CD4-positive, alpha-beta T cell treated with Interleukin-1 beta for 1 hour (primary cell): ENCODE measurements around the gene PPP1R12B.
"Not testable (repeated sequence)": the region's sequence is repeated elsewhere in the genome, so short reads cannot be mapped to it uniquely, and the experiment has no call there.

Source experiments
- DNase-seq, 2 donors: peaks; one replicate each; pipeline ENCODE4 v3.0.0-alpha.2; 2020 to 2022

Gene PPP1R12B

DNA sequence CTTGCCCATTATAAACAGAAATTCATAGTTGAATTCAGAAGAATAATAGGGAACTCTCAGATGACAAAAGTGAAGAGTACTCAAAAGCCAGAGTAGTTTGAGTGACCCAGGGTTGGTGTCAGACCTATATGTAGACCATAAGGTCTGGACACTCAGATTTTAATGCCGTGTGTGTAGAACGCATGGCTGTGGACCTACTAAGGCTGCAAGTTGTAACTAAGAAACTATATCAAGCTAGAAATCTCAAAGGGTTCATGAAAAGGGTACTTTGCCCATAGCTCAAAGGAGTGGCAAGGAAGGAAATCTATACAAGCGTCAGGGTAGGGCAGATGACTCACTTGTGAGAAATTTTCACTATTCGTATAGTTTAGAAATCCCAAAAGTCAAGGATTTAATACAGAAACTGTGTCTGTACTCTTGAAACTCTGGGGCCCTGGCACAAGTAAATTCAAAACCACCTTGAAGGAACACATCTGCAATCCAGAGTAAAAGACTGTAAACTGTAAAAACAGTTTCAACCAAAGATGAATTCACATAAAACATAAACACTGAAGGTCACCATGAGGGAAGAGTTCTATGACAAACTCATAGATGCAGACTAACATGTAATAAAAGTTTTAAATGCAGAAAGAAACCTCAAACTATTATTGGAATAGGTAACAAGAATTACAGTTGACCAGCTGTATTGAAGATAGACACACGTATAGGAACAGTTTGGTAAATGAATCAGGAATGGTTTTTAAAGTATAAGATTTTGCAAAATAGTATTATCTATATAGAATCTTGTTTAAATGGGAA, 108.1 kb downstream of the PPP1R12B start:
- not testable (repeated sequence) for DNase-seq

DNA sequence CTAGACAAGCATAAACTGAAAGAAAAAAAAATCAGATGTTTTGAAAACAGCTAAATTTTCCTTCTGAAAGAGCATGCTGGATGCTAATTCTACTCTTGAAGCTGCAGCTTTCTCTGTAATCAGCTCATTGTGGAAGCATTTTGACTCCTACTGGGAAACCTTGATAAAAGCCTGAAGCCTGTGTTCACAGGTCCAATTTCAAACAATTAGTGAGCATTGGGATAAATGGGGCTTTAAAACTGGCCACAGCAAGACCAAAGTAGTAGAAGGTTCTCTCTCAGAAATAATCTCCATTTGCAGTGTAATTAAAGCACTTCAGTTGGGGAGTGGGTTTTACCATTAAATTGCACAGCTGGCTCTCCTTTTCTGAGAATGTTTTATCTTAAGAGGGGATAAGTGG, 110.2 kb downstream of the PPP1R12B start:
- not testable (repeated sequence) for DNase-seq

DNA sequence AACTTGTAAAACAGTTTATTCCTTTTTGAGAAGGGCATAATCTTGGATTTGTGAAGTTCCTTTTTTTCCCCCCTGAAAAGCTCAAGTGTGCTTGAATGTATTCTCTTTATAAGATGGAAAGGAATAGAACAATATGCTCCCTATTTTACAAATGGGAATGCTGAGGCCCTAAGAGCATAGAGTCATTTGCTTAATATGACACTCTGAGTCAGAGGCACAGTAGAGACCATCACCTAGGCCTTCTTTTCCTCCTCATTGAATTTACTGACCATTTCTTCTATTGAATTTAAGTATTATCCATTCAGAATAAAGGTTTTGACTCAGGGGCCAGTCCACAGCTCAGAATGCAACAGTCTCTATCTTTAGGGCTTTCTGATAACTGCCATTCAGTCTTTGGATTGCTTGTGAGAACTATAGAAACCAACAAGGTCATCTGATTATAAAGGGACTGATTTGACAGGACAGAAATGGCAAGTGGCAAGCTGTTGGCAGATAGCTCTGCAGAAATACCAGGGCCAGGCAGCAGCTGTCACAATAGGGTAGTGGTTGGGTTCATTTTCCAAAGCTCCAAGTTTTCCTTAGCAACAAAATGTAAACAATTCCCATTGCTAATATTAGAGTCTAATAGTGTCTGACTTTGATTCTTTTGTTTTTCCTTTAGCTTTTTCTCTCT, 111.1 kb downstream of the PPP1R12B start:
- DNase-seq: not testable (repeated sequence)

DNA sequence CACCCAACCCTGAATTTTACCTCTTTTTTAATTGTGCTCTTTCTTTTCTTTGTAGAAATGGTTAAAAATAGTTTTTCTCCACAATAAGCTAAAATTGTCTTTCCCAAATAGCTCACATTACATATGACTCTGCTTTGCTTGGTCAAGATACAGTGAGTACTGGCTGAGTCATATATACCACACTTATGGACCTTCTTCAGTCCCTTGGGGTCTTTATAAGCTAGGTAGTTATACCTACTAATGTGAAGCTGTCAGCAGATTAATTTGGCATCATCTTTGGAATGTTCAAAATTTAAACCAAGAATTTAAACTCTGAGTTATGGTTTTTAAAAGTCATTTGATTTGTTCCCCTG, 111.6 kb downstream of the PPP1R12B start:
- not testable (repeated sequence) for DNase-seq

DNA sequence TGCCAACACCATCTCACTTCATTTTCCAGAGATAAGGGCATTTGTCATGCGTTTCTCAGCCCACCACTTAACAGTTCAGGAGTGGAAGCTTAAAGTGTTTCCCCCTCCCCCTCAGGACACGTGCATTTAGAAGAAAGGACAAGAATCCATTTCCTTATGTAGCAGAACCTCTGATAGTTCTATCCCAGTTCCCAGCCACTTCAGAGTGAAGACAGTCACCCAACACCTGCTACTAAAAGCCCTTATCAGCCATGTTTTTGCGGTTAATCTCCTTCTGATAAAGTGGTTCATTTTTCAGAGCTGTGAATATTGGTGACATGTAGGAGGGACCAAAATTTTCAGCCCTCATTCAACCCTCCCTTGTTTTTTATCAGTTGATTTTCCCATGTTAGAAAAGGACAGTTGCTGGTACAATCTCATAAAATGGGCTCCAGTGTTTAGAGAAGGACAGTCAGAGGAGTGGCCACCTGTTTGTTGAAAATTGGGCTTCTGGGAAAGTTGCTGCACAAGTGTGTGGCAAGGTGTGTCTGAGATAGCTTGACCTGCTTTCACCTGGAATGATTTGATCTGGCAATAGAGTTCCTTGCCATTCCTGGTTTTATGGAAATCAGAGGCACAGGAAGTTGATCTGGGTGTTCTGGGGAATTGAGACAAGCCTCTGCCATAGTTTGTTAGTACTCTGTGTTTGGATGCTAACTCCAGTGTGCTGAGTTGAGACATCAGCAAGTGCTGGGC, 114.0 kb downstream of the PPP1R12B start:
- DNase-seq: no peak

DNA sequence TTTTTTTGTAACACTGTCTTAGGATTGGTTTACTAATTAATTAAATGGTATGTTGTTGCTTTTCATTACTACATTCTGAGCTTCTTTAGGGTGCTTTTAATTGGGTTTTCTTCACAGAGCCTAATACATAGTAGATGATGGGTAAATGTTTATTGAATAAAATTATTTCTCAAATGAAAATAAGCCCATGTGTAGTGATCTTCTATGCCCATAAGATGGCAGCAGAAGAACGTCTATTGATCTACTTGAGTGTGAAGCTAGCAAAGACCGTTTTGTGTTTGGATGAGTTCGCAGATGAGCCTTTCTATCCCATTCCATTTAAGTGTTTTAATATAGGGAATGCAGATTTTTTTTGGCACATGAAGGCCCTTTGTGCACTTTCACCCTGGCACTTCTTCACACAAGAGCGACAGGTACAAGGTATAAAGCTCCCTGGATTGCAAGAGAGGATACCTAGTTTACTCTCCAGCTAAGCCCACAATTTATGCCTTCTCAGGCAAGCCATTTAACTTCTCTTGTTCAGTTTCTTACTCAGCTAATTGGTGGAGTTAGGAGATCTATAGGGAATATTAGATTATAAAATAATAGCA, 115.7 kb downstream of the PPP1R12B start:
- not testable (repeated sequence) for DNase-seq

DNA sequence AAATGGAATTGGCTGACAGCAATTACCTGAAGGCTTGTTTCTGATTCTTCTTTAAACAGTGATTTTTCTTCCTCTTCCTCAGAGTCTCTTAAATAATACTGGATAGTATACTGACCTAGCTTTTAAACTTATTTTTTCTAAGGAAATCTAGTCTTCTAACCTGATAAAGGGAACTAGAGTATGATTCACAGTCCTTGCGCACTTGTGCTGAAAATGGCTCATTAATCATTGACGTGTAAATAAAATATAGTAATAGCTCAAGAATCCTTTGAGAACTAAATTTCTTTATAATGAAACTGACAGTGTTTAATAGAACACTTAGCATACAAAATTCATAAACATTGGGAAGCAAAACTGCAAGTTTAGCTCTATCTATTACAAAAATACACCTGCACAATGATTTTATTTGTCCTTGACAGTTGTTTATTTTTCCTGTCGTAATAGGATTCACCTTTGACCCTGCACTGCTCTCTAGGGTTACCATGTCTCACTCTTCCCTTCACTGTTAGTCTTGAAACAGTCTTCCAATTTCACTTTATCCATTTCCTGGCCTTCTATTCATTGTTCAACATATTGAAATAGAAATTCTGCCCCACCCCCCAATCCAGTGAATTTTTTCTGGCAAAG, 117.3 kb downstream of the PPP1R12B start:
- not testable (repeated sequence) for DNase-seq

DNA sequence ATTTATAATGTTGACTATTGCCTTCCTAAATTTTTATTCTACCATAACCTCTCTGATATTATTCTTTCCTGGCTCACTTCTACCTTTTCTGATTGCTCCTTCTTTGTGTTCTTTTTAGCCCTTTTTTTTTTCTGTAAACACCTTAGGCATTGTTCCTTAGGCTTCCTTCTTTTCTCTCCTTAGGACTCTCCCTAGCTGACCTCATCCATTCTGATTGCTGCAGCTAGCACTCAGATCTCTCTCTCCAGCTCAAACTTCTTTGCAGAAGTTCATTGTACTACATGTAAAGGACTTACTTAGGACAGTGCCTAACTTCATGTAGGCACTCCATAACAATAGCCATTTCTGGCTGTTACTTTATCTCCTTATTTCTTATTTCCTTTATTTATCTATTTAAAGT, 117.8 kb downstream of the PPP1R12B start:
- not testable (repeated sequence) for DNase-seq

DNA sequence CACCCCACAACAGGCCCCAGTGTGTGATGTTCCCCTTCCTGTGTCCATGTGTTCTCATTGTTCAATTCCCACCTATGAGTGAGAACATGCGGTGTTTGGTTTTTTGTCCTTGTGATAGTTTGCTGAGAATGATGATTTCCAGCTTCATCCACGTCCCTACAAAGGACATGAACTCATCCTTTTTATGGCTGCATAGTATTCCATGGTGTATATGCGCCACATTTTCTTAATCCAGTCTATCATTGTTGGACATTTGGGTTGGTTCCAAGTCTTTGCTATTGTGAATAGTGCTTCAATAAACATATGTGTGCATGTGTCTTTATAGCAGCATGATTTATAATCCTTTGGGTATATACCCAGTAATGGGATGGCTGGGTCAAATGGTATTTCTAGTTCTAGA, 118.9 kb downstream of the PPP1R12B start:
- DNase-seq: not testable (repeated sequence)

DNA sequence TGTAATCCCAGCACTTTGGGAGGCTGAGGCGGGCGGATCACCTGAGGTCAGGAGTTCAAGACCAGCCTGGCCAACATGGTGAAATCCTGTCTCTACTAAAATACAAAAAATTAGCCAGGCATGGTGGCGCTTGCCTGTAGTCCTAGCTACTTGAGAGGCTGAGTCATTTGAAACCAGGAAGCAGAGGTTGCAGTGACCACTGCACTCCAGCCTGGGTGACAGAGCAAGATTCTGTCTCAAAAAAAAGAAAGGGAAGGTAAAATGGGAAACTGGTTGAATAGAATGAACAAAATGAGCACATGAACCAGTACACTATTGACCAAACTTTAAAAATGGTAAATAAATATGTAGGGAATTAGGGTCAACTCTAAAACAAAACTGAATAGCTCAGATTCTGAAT, 120.2 kb downstream of the PPP1R12B start:
- peak in 1 of 2 donors; percentile 24 for DNase-seq

DNA sequence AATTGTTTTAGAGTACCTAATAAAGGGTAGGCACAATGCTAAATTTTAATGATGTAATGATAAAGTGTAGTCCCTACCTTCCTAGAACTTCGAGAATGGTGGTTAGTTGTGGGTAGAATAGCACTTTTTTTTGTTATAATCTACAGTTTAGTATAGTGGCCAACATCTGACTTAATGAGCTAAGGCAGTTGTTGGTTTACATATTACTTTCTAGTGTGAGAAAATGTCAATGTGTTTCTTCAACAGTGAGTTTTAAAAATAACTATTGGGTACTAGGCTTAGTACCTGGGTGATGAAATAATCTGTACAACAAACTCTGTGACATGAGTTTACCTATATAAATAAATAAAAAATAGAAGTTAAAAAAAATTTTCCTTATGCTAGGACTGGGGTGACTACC, 120.6 kb downstream of the PPP1R12B start:
- DNase-seq: not testable (repeated sequence)

DNA sequence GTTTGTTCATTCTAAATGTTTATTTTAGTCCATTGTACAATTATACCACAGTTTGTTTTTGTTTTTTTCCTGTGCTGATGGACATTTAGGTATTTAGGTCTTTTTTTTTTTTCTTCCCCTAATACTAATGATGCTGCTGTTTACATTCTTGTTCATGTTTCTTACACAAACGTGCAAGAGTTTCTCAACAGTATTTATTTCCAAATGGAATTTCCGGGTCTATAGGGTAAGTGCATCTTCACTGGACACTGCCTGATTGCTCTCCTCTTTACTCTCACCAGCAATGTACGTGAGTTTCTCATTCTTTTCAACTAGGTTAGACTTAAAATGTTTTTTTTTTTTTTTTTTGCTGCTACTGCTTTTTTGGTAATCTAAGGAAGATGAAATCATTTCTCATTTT, 122.7 kb downstream of the PPP1R12B start:
- DNase-seq: no peak

DNA sequence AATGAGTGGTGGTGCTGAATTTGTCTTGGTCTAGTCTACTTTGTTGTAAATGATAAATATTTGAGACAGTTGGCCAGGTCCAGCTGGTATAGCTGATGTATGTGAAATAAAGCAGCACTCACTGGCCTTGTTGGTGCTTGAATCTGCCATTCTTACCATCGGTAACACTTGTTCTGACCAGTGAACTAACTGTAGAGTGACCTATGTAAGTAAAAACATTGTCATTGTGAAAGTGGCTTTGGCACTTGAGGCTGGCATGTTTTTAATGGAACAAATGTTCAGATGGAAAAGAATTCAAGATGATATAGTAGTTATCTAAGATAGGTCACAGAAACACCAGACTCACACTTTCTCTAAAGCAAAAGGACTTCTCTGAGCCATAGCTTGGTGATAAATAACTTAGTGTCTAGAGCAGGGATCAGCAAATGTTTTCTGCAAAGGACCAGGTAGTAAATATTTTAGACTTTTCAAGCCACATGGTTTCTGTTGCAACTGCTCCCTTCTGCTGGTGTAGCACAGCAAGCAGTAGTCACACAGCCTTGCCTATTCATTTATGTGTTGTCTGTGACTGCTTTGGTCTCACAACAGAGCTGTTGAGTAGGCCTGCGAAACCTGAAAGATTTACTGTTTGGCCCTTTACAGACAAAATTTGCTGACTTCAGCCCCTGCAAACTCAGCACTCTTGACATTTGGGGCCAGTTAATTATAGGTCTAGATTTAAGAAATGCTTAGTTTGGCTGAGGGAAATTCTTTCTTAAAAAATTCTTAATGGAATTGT, 124.0 kb downstream of the PPP1R12B start:
- not testable (repeated sequence) for DNase-seq

DNA sequence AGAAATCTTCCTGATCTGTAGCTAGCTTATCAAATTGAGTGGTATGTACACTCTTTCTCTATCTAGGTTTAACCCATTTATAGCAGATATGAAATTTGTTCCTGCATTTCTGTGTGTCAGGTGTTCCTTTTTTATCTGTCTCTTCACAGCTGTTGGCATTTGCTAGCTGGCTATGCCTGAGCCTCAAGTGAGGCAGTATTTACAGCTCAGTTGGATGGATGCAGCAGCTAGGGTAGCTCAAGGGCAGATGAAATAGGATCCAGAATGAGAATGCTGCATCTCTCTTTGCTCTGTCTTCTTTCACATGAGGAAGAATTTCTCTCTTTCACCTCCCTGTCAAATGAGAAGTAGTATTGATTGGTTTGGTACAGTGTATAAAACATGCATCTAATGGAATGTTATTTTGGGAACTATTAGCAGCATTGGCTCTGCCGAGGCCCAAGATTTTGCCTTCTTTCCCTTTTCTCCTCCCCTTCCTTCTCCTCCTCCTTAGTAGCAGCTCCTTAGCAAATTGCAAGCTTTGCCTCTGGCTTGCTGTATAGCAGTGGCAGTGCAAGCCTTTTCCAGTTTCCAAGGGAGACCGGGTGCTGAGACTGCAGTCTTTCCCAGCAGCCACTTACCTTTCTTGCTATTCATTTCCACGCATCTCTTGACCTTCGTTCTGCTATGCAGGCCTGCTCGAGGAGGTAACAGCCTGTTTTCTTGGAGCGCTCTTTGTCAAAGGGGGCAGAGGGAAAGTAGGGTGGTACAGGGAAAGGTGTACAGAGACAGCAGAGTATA, 125.0 kb downstream of the PPP1R12B start:
- DNase-seq: not testable (repeated sequence)

DNA sequence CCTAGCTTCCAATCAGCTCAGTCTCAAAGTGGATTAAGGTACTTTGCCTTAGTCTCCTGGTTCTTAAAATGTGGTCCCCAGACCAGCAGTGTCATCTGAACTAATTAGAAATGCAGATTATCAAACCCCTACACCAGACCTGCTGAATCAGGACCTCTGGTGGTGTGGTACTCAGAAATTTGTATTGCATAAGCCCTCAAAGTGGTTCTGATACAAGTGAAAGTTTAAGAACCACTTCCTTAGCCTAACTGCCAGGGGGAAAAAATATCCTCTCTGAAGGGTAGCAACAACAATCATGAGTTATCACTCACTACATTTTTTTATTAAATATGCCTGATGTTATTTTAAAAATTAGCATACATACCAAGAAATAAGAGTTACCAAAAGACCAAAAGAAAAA, 131.2 kb downstream of the PPP1R12B start:
- not testable (repeated sequence) for DNase-seq

DNA sequence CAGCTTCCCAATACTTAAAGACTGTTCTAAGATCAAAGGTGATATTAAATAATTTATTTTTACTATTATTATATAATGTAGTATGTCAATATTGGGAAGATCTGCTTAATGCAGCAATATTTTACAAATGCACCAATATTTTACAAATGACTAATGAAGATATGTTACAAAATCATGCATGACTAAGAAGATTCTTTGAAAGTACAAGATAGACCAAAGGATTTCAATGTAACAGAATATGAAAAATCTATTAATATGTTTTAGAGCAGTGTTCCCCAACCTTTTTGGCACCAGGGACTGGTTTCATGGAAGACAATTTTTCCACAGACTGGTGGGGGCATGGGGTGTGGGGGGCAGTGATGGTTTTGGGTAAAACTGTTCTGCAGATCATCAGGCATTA, 132.1 kb downstream of the PPP1R12B start:
- not testable (repeated sequence) for DNase-seq

DNA sequence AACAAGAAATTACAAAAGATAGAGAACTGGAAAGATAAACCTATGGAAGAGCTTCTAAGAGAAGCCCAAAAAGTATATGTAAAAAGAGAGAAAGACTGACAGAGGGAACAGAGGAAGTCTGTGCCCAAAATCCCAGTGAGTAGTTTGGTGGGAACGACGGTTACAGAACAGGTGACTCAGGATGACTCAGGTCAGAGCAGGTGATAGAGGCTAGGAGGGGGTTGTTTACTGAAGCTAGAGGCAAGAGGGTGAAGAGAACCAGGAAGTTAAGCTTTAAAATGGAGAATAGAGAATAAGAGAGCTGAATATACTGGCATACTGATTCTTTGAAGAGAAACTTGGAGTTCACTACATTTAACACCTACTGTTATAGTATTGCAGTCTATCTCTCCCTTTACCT, 134.9 kb downstream of the PPP1R12B start:
- not testable (repeated sequence) for DNase-seq

DNA sequence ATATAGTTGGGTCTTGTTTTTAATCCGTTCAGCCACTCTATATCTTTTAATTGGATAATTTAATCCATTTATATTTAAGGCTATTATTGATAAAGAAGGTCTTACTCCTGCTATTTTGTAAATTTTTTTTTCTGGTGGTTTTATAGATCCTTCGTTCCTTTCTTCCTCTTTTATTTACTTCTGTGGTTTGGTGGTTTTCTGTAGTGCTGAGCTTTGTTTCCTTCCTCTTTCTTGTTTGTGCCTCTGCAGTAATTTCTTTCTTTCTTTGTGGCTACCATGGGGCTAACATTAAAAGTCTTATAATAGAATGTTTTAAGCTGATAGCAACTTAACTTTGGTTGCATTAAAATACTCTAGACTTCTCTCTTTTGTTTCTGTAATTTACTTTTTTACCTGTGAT, 135.5 kb downstream of the PPP1R12B start:
- not testable (repeated sequence) for DNase-seq

DNA sequence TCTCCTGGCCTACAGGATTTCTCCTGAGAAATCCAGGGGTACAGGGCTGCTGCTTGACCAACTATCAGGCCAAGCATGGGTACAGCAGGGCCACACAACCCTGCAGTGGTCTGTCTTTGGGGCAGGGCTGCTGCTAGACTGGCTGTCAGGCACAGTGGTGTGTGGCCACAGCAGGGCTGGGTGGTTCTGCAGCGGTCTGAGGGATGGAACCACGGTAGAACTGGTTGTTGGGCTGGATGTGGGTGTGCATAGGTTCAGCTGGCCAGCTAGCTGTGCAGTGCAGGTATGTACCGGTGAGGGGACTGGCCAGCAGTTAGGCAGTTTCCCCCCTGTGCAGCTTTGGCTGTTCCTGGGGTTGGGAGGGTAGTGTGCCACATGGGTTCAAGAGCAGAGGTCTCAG, 136.3 kb downstream of the PPP1R12B start:
- not testable (repeated sequence) for DNase-seq

DNA sequence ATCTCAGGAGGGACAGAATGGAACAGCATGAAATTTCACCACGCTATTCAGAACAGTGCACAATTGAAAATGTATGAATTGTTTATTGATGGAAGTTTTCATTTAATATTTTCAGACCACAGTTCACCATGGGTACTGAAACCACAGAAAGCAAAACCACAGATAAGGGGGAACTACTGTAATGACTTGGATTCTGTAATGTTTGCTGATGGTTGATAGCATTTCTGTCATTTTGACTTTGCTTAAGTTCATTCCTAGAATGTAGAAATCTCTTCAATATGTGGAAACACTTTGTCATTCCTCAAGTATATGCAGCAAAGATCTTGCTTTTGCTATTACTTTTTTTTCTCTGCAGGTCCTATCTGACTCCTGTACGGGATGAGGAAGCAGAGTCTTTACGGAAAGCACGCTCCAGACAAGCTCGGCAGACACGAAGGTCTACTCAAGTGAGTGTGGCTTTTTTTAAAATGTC, 139.7 kb downstream of the PPP1R12B start:
- not testable (repeated sequence) for DNase-seq

DNA sequence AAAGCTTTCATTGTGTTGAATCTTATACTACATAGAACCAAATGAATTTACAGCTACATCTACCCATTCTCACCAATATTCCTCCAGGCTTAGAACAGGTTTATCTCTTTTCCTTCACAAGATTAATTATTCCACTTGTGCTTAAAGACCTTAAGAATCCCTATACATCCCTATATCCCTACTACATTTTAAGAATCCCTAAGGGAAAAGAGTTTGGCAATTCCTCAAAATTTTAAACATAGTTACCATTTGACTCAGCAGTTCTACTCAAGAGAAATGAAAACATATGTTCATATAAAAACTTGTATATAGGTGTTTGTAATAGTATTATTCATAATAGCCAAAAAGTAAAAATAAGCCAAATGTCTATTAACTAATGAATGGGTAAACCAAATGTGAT, 140.6 kb downstream of the PPP1R12B start:
- DNase-seq: not testable (repeated sequence)
